IPS DF 4.7 (cell line): Measurements from ENCODE around the gene POLG2.
"Not testable (repeated sequence)": the region's sequence is repeated elsewhere in the genome, so short reads cannot be mapped to it uniquely, and the experiment has no call there.

Source experiments
- DNase-seq: peaks from one replicate; pipeline ENCODE4 v3.0.0-alpha.2; 2013; ENCODE audit warnings: low spot score; ENCODE audit errors: extremely low read depth

POLG2 gene

GRCh38 chr17:64441772-64442540 is 54.9 kb downstream of the POLG2 start:
- DNase-seq: no peak

- DNase-seq: no peak
These were observed 56.9 kb downstream of the POLG2 start for GRCh38 chr17:64439956-64440355.

GRCh38 chr17:64439521-64439920 is 57.3 kb downstream of the POLG2 start:
- not testable (repeated sequence) for DNase-seq

- no peak for DNase-seq
These were observed 58.8 kb downstream of the POLG2 start for GRCh38 chr17:64437944-64438525.

- no peak for DNase-seq
These were observed 65.3 kb downstream of the POLG2 start for GRCh38 chr17:64431534-64431933.

- not testable (repeated sequence) for DNase-seq
These were observed 66.8 kb downstream of the POLG2 start for GRCh38 chr17:64430036-64430435.

- no peak for DNase-seq
These were observed 68.4 kb downstream of the POLG2 start for GRCh38 chr17:64428406-64428805.
